GM18526 (cell line): ENCODE results near the gene AR.

ENCODE experiments used
- POLR2A ChIP-seq: IDR thresholded peaks from 3 replicates; pipeline ENCODE4 v1.6.1; 2011; ENCODE audit not compliant: insufficient read length; ENCODE audit errors: extremely low read depth

AR gene

GRCh38 chrX:67665583-67665982 lies 121.8 kb downstream of the AR start:
- no peak for TF ChIP-seq POLR2A

DNA sequence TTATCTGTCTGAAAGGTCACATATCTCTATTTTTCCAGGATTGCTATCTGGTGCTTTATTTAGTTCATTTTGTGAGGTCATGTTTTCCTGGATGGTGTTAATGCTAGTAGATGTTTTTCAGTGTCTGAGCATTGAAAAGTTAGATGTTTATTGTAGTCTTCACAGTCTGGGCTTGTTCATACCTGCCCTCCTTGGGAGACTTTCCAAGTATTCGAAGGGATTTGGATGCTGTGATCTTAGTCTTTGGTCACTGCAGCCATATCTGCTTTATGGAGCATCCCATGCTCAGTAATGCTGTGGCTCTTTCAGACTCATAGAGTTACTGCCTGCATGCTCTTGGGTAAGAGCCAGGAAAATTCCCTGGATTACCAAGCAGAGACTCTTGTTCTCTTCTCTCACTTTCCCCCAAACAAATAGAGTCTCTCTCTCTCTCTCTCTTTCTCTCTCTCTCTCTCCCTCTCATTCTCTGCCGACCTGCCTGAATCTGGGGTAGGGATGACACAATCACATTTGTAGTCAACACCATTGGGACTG lies 130.0 kb downstream of the AR start:
- TF ChIP-seq POLR2A, result no peak

GRCh38 chrX:67674741-67675140 lies 130.9 kb downstream of the AR start:
- no peak for TF ChIP-seq POLR2A

- TF ChIP-seq POLR2A, result no peak
Measured at GRCh38 chrX:67684136-67684535, 140.3 kb downstream of the AR start.

DNA sequence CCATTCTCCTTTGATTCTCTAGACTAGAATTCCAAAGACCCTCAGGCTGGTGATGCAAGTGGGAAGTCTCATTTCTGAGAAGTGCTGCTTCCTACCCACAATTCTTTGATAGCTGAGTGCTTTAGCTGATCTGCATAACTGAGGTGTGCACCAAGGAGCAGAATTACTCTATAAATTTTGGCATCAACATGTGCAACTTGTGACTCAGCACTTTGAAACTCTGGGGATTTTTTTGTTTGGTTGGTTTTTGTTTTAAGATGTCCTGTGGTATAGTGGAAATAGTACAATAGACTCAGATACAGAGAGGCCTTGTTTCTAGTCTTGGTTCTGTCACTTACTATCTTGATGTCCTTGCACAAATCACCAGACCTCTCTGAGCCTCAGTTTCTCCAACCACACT lies 148.4 kb downstream of the AR start:
- TF ChIP-seq POLR2A, result no peak

- no peak for TF ChIP-seq POLR2A
Measured at GRCh38 chrX:67693928-67694327, 150.1 kb downstream of the AR start.

DNA sequence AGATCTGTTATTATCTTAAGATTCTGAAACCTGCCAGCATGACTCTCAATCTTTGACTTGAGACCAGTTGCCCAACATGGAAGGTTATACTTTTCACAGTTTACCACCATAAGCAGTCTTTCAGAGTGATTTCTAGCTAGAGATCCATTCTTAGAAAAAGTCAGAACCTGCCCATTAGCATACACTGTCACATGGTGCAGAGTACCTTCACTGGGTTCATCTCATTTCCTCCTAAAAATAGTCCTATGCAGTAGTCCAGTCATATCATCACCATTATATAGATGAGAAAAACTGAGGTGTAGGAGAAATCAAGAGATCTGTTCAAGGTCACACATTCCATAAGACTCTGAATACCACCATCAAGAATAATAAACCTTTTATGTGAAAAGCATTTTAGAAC lies 153.6 kb downstream of the AR start:
- no peak for TF ChIP-seq POLR2A

GRCh38 chrX:67700602-67701001 lies 156.8 kb downstream of the AR start:
- TF ChIP-seq POLR2A, result no peak

DNA sequence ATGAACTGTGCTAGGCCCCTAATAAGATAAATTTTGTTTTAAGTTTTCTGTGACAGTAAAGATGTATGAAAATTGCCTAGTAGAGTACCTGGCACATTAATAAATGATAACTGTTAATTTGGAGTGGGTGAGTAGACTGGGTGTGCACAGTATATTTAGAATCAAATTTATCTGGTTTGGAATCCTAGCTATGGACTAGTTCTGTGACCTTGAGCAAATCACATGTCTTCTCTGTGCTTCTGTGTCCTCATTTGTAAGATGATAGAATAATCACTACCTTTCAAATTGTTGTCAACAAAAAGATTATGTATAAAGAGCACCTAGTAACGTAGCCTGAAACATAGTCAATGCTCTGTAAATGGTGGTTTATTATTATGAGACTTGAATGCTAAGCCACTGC lies 170.2 kb downstream of the AR start:
- TF ChIP-seq POLR2A, result no peak

- no peak for TF ChIP-seq POLR2A
Measured at GRCh38 chrX:67717571-67717970, 173.8 kb downstream of the AR start.

- TF ChIP-seq POLR2A, result no peak
Measured at GRCh38 chrX:67718926-67719325, 175.1 kb downstream of the AR start.

DNA sequence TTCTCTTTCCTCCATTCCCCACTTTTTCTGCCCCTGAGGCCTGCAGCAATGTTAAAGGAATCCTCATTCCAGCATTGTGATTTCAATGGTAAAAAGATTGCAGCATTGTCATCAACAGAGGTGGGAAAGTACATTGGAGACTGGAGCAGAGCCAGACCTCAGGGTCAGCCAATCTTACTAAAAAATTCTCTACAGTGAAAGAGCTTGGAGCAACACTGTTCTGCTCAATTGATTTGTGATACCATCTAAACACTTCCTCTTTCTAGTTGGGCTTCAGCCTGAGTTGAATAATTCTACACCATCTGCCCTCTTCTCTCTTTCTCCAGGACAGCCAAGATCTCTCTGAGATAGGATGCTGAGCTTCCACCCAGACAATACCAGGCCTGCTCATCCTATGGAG lies 176.5 kb downstream of the AR start:
- no peak for TF ChIP-seq POLR2A

- no peak for TF ChIP-seq POLR2A
Measured at GRCh38 chrX:67721321-67721720, 177.5 kb downstream of the AR start.

DNA sequence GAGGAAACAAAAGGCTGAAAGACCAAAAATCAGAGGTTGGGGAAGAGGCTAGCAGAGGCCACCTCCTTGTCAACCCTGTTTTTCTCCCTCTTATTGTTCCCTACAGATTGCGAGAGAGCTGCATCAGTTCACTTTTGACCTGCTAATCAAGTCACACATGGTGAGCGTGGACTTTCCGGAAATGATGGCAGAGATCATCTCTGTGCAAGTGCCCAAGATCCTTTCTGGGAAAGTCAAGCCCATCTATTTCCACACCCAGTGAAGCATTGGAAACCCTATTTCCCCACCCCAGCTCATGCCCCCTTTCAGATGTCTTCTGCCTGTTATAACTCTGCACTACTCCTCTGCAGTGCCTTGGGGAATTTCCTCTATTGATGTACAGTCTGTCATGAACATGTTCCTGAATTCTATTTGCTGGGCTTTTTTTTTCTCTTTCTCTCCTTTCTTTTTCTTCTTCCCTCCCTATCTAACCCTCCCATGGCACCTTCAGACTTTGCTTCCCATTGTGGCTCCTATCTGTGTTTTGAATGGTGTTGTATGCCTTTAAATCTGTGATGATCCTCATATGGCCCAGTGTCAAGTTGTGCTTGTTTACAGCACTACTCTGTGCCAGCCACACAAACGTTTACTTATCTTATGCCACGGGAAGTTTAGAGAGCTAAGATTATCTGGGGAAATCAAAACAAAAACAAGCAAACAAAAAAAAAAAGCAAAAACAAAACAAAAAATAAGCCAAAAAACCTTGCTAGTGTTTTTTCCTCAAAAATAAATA lies 179.9 kb downstream of the AR start:
- no peak for TF ChIP-seq POLR2A

- TF ChIP-seq POLR2A, result no peak
Measured at GRCh38 chrX:67724359-67725110, 180.7 kb downstream of the AR start.

DNA sequence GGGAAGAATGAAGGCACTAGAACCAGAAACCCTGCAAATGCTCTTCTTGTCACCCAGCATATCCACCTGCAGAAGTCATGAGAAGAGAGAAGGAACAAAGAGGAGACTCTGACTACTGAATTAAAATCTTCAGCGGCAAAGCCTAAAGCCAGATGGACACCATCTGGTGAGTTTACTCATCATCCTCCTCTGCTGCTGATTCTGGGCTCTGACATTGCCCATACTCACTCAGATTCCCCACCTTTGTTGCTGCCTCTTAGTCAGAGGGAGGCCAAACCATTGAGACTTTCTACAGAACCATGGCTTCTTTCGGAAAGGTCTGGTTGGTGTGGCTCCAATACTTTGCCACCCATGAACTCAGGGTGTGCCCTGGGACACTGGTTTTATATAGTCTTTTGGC lies 181.7 kb downstream of the AR start:
- TF ChIP-seq POLR2A, result no peak
